ENCODE results near the gene SHROOM2. TPM values are rescaled to one million over a fixed set of nuclear protein-coding genes. Genes with fewer than 3 reads are reported as not detected.

Gene SHROOM2
- total and polyA plus RNA-seq, 4 donors: 3.0 to 15.5 (median 5.0) TPM

GRCh38 chrX:9983846-9984245, 197.6 kb downstream of the SHROOM2 start:
- Histone ChIP-seq H3K4me3 (no peak overlapping the region), H3K9me3 (ENCODE audit: control insufficient read depth in 4 of 4, insufficient read depth in 3 of 4, low read length in 3 of 4) (peaks cover 0 to 3% (median 0%) of the 10 kb centered on the region in 4 donors), H3K27ac (ENCODE audit: low read depth in 1 of 2, low read length in 1 of 2) (no peak overlapping the region), H3K9ac (ENCODE audit: insufficient read depth in 1 of 2, low read length in 2 of 2) (no peak overlapping the region), H3K4me1 (ENCODE audit: control insufficient read depth in 5 of 5, insufficient read depth in 5 of 5, low read length in 5 of 5) (no peaks in the 10 kb centered on the region), H3K27me3 (ENCODE audit: control insufficient read depth in 3 of 3, insufficient read depth in 3 of 3, low read length in 2 of 3) (peaks cover 0 to 5% (median 0%) of the 10 kb centered on the region in 3 donors), H3K36me3 (ENCODE audit: control insufficient read depth in 4 of 4, insufficient read depth in 4 of 4, low read length in 4 of 4) (no peaks in the 10 kb centered on the region)
- no peak for TF ChIP-seq CTCF (IDR thresholded peaks at IDR 0.05; ENCODE audit: control extremely low read depth, extremely low read depth)
- DNase-seq (no peak), ATAC-seq (ENCODE audit: insufficient read depth, low FRiP score) (no peak)
- 89 to 96% methylated on average over 11 of the region's 11 CpGs for WGBS, 2 donors

- Histone ChIP-seq H3K9me3 (ENCODE audit: control insufficient read depth in 4 of 4, insufficient read depth in 3 of 4, low read length in 3 of 4) (peaks cover 0 to 7% (median 0%) of the 10 kb centered on the region in 4 donors), H3K27me3 (ENCODE audit: control insufficient read depth in 3 of 3, insufficient read depth in 3 of 3, low read length in 2 of 3) (peaks cover 0 to 5% (median 0%) of the 10 kb centered on the region in 3 donors), H3K36me3 (ENCODE audit: control insufficient read depth in 4 of 4, insufficient read depth in 4 of 4, low read length in 4 of 4) (no peaks in the 10 kb centered on the region), H3K9ac (ENCODE audit: insufficient read depth in 1 of 2, low read length in 2 of 2) (no peak overlapping the region), H3K4me1 (ENCODE audit: control insufficient read depth in 5 of 5, insufficient read depth in 5 of 5, low read length in 5 of 5) (no peaks in the 10 kb centered on the region), H3K27ac (ENCODE audit: low read depth in 1 of 2, low read length in 1 of 2) (no peak overlapping the region), H3K4me3 (no peak overlapping the region)
- no peak for ATAC-seq (ENCODE audit: insufficient read depth, low FRiP score)
- DNase-seq: peak in 2 of 3 donors; percentile 18 to 27
- no peak for TF ChIP-seq CTCF (IDR thresholded peaks at IDR 0.05; ENCODE audit: control extremely low read depth, extremely low read depth)
- WGBS, 2 donors: 33 to 38% methylated on average over 1 of the region's 1 CpG
Measured at GRCh38 chrX:9988762-9989161, 202.5 kb downstream of the SHROOM2 start.

GRCh38 chrX:9992061-9992460, 205.8 kb downstream of the SHROOM2 start:
- H3K4me3 ChIP-seq: no peak overlapping the region
- TF ChIP-seq CTCF (IDR thresholded peaks at IDR 0.05; ENCODE audit: control extremely low read depth, extremely low read depth): no peak
- no peak for DNase-seq

GRCh38 chrX:9992724-9993123, 206.5 kb downstream of the SHROOM2 start:
- no peak for DNase-seq
- no peak overlapping the region for H3K4me3 ChIP-seq
- no peaks in the 10 kb centered on the region for H3K36me3 ChIP-seq (ENCODE audit: control insufficient read depth in 4 of 4, insufficient read depth in 4 of 4, low read length in 4 of 4)
- H3K9ac ChIP-seq (ENCODE audit: insufficient read depth in 1 of 2, low read length in 2 of 2): no peak overlapping the region
- H3K9me3 ChIP-seq (ENCODE audit: control insufficient read depth in 4 of 4, insufficient read depth in 3 of 4, low read length in 3 of 4): peaks cover 0 to 3% (median 0%) of the 10 kb centered on the region in 4 donors
- ATAC-seq (ENCODE audit: insufficient read depth, low FRiP score): no peak
- H3K27ac ChIP-seq (ENCODE audit: low read depth in 1 of 2, low read length in 1 of 2): no peak overlapping the region
- 93 to 95% methylated on average over 17 to 18 of the region's 18 CpGs for WGBS, 2 donors
- H3K27me3 ChIP-seq (ENCODE audit: control insufficient read depth in 3 of 3, insufficient read depth in 3 of 3, low read length in 2 of 3): peaks cover 0 to 3% (median 0%) of the 10 kb centered on the region in 3 donors
- TF ChIP-seq CTCF (IDR thresholded peaks at IDR 0.05; ENCODE audit: control extremely low read depth, extremely low read depth): no peak
- no peaks in the 10 kb centered on the region for H3K4me1 ChIP-seq (ENCODE audit: control insufficient read depth in 5 of 5, insufficient read depth in 5 of 5, low read length in 5 of 5)

More at GRCh38 chrX:9992061-9992460, 205.8 kb downstream of the SHROOM2 start:
- Histone ChIP-seq H3K9me3 (ENCODE audit: control insufficient read depth in 4 of 4, insufficient read depth in 3 of 4, low read length in 3 of 4) (peaks cover 0 to 3% (median 0%) of the 10 kb centered on the region in 4 donors), H3K27ac (ENCODE audit: low read depth in 1 of 2, low read length in 1 of 2) (no peak overlapping the region), H3K36me3 (ENCODE audit: control insufficient read depth in 4 of 4, insufficient read depth in 4 of 4, low read length in 4 of 4) (no peaks in the 10 kb centered on the region), H3K4me1 (ENCODE audit: control insufficient read depth in 5 of 5, insufficient read depth in 5 of 5, low read length in 5 of 5) (no peaks in the 10 kb centered on the region), H3K27me3 (ENCODE audit: control insufficient read depth in 3 of 3, insufficient read depth in 3 of 3, low read length in 2 of 3) (peaks cover 0 to 3% (median 0%) of the 10 kb centered on the region in 3 donors), H3K9ac (ENCODE audit: insufficient read depth in 1 of 2, low read length in 2 of 2) (no peak overlapping the region)
- WGBS, 2 donors: 88 to 98% methylated on average over 25 to 28 of the region's 28 CpGs
- ATAC-seq (ENCODE audit: insufficient read depth, low FRiP score): no peak
